GM23248 (cell line): Measurements from ENCODE around the gene RRP1.

ENCODE experiments used
- EZH2 ChIP-seq: fragments of 200-600 bp; sonication (generic); IDR thresholded peaks from 2 replicates; pipeline ENCODE4 v1.6.1; 2018; ENCODE audit warnings: antibody characterized with exemption, mild to moderate bottlenecking; ENCODE audit not compliant: insufficient read depth, poor library complexity, severe bottlenecking
- EZH2phosphoT487 ChIP-seq: fragments of 200-600 bp; sonication (generic); IDR thresholded peaks from 2 replicates; pipeline ENCODE4 v1.6.1; 2018; ENCODE audit warnings: antibody characterized with exemption, moderate library complexity, mild to moderate bottlenecking, low read depth; ENCODE audit not compliant: insufficient read depth

- no peak for TF ChIP-seq EZH2
- TF ChIP-seq EZH2phosphoT487 = no peak
These were observed 26.9 kb upstream of the RRP1 start for GRCh38 chr21:43762303-43763128.
